ENCODE measurements around the gene INO80E.

Gene INO80E

DNA sequence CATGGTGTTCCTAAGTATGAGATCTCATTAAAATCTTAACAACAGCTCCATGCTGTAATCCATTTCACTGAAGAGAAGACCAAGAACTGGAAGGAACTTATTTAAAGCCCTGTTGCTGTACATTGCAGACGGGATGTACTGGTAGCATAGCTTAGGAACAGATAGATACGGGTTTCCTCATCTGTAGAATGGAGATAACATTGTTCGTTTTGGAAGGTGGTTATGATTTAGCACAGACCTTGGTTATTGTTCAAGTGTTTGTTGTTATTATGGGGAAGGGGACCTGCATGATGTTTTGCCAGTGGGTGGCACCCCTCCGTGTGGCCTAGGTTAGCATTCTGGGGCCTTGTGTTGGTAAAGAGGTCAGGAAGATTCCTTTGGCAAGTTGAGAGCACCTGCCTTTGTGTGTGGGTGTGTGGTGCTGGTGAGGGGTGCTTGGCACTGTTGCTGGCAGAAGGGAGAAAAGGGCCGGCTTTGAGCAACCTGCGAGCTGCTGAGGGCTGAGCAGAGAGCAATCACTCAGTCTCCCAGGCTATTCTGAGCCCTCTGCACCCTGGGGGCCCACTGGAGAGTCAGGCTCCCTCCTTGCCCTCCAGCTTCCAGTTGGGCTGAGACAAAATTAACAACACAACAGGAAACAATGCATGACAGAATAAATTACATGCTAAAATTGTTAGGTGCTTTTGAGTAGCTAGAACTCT lies 20.1 kb upstream of the INO80E start:
- no peak for FAIRE-seq

DNA sequence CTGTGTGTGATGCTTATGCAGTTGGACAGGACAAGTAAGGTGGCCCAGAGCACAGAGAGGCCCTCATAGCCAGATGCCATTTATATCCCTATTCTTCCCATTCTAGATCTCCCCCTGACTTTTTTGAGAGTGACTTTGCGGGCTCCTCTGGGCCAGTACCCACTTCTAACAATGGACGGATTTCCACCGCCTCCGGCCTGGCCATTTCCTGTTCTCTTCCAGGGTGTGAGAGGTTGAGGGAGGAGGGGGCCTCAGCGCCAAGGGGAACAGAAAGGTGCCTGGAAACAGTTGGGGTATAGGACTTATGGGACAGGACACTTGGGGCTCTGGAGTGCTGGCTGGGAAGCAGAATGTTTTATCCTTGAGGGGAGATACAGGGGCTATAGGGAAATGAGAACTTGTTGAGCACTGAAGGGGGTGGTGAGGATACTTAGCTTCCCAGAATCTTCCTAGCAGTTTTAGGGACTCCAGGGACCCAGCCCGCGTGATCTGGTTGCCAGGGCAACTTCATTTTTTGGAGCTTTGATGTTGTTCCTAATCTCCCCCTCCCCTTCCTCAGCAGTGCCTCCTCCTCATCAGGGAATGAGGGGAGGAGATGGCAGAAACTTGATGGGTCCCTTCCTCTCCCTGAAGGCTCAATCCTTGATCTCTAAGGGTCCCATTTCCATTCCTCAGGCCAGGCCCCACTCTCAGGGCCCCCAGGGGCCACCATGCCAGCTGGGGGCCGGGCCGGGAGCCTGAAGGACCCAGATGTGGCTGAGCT lies 18.8 kb upstream of the INO80E start:
- FAIRE-seq, result no peak

DNA sequence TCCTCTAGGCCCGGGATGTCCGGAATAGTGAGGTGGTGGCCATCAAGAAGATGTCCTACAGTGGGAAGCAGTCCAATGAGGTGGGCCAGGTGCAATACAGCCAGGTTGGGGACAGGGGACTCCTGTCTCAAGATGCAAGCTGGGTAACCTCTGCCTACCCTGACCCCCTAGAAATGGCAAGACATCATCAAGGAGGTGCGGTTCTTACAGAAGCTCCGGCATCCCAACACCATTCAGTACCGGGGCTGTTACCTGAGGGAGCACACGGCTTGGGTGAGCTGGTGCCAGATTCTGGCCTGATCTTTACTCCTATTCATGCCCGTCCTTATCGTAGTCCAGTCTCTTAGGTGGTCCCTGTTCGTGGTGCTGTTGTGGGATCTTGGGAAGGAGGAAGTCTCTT lies 18.0 kb upstream of the INO80E start:
- FAIRE-seq, result no peak

DNA sequence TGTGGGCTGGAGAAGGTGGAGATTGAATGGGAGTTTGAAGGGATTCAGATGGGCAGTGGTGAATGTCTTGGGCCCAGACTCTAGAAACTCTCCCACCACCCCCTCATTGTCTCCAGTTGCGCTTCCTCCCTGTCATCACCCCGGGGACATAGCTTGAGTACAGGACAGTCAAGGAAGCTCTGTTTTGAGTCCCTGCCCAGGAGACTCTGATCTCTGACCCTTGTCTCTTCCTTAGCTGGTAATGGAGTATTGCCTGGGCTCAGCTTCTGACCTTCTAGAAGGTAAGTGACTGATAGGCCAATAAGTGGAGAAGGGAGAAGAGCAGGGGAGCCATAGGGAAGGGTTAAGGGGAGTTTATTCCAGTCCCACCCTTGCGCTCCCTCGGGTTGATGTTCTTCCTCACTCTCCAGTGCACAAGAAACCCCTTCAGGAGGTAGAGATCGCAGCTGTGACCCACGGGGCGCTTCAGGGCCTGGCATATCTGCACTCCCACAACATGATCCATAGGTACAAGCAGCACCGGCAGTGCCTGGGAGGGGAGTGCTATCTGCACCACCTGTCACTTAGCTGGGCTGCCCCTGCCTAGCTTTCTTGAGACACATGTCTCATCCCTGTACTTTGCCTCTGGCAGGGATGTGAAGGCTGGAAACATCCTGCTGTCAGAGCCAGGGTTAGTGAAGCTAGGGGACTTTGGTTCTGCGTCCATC lies 17.3 kb upstream of the INO80E start:
- FAIRE-seq, result no peak

DNA sequence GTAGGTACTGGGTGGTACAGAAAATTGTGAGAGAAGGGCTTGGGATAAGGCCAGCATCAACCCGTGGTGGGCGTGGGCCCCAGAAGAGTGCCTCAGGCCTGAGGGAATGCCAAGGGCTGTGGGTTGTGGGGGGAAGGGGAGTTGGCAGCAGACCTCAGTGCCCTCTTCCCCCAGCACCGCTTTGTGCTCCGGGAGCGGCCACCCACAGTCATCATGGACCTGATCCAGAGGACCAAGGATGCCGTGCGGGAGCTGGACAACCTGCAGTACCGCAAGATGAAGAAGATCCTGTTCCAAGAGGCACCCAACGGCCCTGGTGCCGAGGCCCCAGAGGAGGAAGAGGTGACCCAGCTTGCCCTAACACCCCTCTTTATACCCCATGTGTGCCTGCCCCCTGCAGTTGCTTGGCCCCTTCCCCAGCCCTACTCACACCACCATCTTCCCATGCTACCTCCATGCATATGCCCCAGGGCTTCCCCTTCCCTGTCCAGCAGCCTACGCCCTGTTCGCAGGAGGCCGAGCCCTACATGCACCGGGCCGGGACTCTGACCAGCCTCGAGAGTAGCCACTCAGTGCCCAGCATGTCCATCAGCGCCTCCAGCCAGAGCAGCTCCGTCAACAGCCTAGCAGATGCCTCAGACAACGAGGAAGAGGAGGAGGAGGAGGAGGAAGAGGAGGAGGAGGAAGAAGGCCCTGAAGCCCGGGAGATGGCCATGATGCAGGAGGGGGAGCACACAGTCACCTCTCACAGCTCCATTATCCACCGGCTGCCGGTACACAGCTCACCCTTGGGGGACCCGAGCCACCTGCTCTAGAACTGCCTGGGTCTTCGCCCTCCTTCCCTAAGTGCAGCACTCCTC lies 13.3 kb upstream of the INO80E start:
- FAIRE-seq, result no peak

DNA sequence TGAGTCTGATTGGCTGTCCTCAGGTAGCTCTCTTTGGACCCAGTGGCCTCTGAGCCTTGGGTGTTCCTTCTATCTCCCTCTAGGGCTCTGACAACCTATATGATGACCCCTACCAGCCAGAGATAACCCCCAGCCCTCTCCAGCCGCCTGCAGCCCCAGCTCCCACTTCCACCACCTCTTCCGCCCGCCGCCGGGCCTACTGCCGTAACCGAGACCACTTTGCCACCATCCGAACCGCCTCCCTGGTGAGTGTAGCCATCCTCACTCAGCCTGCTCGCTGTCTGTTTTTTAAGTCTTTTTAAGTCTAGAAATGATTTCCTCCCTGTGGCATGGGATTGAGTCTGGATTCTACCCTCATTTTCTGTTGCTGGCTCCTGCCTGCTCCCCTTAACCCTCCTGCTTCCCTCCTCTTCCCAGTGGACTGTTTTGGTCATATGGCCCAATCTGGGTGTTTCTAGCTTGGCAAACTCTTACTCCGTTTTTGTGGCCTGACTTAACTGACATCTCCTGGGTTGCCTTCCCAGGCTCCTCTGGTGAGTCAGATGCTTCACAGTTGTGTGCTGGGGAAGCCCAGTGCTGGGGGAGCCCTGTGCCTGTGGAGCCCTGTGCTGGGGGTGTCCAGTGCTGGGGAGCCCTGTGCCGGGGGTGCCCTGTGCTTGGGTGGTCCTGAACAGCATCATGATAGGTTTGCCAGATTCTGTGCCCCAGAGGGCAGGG lies 12.5 kb upstream of the INO80E start:
- no peak for FAIRE-seq

DNA sequence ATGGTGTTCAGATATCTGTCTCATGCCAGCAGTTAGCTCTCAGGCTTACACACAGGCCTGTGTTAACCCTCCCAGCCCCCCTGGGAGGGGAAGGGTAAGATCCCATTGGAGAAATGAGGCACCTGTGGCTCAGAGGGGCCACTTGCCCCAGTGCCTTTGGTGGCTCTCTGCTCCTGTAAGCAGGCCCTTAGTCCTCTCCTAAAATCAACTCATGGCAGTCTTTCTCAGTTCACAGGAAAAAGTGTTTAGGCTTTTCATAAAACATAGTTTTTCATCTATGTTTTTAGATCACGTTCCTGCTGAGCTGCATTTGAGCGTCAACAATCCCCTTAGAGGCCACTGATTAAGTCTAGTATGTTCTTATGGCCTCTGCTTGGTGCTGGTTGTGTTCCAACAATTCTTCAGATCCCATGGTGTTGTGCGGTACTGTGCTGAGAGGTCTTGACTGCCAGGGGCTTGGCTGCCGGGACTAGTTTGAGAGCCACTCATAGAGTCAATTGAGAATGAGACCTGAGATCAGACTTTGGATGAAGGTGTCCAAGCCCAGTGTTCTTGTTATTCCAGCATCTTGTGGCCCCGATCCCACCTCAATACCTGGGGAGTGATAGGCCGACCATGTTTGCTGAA lies 11.8 kb upstream of the INO80E start:
- FAIRE-seq, result no peak

DNA sequence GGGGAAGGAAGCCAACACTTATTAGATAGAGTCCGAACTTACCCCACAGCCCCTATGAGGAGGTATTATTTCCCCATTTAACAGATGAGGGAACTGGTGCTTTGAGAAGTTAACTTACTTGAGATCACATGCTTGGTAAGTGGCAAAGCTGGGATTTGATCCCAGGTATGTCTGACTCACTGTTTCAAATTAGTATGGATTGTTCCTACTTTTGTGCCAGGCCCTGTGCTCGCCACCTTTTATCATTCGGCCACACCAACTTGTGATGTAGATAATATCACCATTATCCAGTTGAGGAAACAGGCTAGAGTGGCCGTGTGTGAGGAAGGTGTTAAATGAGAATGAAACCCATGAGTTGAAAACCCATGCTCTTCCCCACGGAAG lies 11.3 kb upstream of the INO80E start:
- no peak for FAIRE-seq

DNA sequence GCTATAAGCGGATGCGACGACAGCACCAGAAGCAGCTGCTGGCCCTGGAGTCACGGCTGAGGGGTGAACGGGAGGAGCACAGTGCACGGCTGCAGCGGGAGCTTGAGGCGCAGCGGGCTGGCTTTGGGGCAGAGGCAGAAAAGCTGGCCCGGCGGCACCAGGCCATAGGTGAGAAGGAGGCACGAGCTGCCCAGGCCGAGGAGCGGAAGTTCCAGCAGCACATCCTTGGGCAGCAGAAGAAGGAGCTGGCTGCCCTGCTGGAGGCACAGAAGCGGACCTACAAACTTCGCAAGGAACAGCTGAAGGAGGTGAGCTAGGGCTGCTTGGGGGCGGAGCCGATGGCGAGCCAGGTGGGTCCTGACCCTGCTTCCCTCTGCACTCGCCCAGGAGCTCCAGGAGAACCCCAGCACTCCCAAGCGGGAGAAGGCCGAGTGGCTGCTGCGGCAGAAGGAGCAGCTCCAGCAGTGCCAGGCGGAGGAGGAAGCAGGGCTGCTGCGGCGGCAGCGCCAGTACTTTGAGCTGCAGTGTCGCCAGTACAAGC lies 10.7 kb upstream of the INO80E start:
- no peak for FAIRE-seq

DNA sequence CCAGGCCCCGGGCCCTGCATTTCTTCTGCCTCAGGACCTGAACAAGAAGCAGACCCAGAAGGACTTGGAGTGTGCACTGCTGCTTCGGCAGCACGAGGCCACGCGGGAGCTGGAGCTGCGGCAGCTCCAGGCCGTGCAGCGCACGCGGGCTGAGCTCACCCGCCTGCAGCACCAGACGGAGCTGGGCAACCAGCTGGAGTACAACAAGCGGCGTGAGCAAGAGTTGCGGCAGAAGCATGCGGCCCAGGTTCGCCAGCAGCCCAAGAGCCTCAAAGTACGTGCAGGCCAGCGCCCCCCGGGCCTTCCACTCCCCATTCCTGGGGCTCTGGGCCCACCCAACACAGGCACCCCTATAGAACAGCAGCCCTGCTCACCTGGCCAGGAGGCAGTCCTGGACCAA lies 9.8 kb upstream of the INO80E start:
- FAIRE-seq, result no peak

DNA sequence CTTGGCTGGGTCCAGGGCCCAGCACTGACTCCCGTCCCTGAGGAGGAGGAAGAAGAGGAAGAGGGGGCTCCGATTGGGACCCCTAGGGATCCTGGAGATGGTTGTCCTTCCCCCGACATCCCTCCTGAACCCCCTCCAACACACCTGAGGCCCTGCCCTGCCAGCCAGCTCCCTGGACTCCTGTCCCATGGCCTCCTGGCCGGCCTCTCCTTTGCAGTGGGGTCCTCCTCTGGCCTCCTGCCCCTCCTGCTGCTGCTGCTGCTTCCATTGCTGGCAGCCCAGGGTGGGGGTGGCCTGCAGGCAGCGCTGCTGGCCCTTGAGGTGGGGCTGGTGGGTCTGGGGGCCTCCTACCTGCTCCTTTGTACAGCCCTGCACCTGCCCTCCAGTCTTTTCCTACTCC lies 9.1 kb upstream of the INO80E start:
- FAIRE-seq, result no peak

DNA sequence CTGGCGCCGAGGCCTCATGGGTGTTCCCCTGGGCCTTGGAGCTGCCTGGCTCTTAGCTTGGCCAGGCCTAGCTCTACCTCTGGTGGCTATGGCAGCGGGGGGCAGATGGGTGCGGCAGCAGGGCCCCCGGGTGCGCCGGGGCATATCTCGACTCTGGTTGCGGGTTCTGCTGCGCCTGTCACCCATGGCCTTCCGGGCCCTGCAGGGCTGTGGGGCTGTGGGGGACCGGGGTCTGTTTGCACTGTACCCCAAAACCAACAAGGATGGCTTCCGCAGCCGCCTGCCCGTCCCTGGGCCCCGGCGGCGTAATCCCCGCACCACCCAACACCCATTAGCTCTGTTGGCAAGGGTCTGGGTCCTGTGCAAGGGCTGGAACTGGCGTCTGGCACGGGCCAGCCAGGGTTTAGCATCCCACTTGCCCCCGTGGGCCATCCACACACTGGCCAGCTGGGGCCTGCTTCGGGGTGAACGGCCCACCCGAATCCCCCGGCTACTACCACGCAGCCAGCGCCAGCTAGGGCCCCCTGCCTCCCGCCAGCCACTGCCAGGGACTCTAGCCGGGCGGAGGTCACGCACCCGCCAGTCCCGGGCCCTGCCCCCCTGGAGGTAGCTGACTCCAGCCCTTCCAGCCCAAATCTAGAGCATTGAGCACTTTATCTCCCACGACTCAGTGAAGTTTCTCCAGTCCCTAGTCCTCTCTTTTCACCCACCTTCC lies 8.5 kb upstream of the INO80E start:
- no peak for FAIRE-seq

DNA sequence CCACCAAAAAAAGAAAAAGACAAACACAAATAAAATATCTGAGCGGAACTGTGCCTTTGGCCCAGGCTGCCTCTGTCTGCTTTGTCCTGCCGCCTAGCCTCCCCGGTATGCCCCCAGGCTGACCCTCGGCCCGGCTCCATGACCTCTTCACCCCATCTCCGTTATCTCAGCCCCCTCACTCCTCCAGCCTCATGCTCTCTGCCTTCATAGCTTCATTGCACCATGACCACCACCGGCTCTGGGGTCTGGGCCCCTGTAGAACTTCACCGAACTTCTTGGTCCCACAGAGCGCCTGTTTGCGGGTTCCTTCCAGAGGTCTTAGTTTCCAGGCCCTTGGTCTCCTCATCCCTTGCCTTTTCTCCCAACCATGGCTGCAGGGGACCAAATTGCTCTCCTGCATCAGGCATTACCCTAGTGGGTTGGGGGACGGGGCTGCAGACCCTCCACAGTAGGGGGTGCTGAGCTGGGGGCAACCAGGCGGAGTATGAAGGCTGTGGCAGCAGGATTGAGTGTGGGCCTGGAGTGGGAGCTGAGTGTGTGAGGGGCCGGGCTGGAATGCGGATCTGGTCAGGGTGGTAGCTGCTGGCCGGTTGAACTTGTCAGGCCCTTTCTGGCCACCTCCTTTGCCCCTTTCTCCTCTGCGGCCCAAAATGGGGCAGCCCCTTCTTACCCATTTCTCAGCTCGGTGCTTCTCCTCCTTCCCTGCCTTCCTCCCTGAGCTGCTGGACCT lies 7.5 kb upstream of the INO80E start:
- no peak for FAIRE-seq

DNA sequence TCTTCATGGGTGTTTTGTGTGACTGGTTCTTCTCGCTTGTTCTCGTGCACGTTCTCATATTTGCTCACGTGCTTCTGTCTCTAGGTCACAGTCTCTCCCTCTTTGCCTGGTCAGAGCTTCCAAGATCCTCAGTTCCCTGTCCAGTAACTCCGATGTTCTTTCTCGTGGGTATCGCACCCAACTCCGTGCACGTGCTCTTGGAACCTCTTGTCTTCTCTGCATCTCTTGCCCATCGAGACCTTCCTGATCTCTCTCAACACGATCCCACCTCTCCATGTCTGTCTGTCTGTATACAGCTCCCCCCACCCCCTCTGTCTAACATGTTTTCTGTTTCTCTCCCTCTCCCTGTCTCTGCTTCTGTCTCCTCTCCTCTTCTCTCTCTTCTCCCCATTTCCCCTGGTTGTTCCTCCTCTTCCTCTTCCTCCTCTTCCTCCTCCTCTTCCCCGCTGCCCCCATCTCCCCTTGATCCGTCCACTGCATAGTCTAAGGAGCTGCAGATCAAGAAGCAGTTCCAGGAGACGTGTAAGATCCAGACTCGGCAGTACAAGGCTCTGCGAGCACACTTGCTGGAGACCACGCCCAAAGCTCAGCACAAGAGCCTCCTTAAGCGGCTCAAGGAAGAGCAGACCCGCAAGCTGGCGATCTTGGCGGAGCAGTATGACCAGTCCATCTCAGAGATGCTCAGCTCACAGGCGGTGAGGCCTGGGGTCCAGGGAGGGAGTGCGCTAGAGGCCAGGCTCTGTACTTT lies 6.8 kb upstream of the INO80E start:
- FAIRE-seq, result no peak

DNA sequence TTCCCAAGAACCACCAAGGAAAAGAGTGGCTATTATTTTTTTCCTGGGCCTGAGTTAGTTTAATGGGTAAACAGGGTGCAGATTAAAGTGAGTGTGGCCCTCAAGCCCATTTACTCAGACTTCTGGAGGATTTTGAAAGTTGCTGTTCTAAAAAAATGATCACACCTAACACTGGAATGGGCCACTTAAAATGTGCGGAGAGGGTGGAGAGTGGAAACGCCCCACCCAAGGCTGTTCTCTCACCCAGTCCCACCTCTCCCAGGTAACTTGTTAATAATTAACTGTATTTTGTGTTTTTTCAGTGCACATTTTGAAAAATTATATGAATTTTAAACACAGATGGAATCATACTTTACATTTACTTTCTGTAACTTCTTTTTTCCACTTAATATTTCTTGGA lies 6.0 kb upstream of the INO80E start:
- no peak for FAIRE-seq

DNA sequence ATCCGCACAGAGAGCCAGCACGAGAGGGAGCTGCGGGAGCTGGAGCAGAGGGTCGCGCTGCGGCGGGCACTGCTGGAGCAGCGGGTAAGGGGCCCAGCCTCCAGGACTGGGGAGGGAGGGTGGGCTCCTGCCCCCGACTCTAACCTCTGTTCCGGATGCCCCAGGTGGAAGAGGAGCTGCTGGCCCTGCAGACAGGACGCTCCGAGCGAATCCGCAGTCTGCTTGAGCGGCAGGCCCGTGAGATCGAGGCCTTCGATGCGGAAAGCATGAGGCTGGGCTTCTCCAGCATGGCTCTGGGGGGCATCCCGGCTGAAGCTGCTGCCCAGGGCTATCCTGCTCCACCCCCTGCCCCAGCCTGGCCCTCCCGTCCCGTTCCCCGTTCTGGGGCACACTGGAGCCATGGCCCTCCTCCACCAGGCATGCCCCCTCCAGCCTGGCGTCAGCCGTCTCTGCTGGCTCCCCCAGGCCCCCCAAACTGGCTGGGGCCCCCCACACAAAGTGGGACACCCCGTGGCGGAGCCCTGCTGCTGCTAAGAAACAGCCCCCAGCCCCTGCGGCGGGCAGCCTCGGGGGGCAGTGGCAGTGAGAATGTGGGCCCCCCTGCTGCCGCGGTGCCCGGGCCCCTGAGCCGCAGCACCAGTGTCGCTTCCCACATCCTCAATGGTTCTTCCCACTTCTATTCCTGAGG lies 5.0 kb upstream of the INO80E start:
- no peak for FAIRE-seq

DNA sequence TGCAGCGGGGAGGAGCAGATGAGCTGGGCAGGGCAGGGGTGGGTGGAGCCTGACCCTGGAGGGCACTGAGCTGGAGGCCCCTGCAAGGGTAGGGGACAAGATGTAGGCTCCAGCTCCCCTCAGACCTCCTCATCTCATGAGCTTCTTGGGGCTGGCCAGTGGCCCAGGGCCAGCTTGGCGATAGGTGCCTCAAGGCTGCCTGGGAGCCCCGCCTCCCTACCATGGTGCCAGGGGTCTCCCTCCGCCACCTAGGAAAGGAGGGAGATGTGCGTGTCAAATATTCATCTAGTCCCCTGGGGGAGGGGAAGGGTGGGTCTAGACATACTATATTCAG lies 4.5 kb upstream of the INO80E start:
- FAIRE-seq, result no peak

DNA sequence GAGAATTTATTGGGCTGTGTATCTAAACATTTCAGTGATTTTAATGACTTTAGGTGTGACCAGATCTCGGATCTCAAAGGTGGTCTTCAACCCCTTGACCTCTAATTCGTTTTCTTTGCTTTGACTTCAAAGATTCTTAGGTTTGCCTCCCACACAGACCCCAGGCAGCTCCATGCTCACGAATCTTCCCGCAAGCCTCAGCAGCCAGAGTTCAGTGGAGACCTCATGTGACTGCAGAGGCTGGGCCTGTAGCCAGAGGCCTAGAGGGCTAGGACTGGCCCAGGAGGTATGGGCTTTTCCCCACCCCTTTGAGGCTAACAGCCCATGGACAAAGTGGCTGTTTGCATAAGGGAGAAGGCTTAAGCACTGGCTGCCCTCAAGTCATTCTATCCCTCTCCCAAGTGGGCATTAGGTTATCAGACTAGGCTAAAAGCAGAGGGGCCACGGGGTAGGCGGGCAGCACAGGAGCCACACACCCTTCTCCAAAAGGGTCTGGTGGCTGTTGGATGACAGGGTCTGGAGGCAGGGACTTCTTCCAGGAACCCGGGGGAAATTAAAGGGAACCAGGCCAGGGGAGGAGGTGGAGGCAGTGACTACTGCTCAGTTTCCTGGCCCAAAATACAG lies 3.6 kb upstream of the INO80E start:
- FAIRE-seq, result no peak

Data from G401.6 (cell line).